Endothelial cell of umbilical vein (primary cell): ENCODE measurements around the gene ST8SIA6. TPM values are rescaled to one million over a fixed set of nuclear protein-coding genes. Genes with fewer than 3 reads are reported as not detected.
"Not testable (repeated sequence)": the region's sequence is repeated elsewhere in the genome, so short reads cannot be mapped to it uniquely, and the experiment has no call there.

Source experiments
- BruUV-seq: library from RNA; stranded (reverse); fragments of 400-500 nt; replicated peaks from 2 replicates; lab custom pipeline; 2021; lab: Mats Ljungman, UMichigan
- CTCF ChIA-PET: fragments of 300-600, 350-600 bp; sonication (Branson Sonifier 250); formaldehyde crosslinking; loops from one replicate; lab custom pipeline; 2021; ENCODE audit warnings: antibody characterized with exemption, inconsistent platforms; lab: Charles Lee
- POLR2A ChIA-PET: fragments of 300-600, 350-600 bp; sonication (Branson Sonifier 250); formaldehyde crosslinking; loops from one replicate; lab custom pipeline; 2021; ENCODE audit warnings: antibody characterized with exemption, inconsistent platforms; lab: Charles Lee
- DNase-seq: peaks from one replicate; pipeline ENCODE4 v3.0.0-alpha.2; 2011; ENCODE audit warnings: low read depth, low spot score
- FAIRE-seq: peaks from 2 replicates; lab custom pipeline; 2011; peaks lifted over from hg19 to GRCh38; lab: Jason Lieb, UNC
- H2AFZ ChIP-seq: 2 replicates; pipeline ENCODE4 v1.6.0; 2012; ENCODE audit warnings: low read depth, low read length, control low read depth, inconsistent platforms
- H3K27ac ChIP-seq: 2 replicates; pipeline ENCODE4 v1.5.1; 2011; ENCODE audit warnings: low read depth, mild to moderate bottlenecking, control low read depth, low read length, moderate library complexity; ENCODE audit not compliant: insufficient read depth
- H3K27me3 ChIP-seq, 2 experiments: 2 replicates each; pipeline versions ENCODE4 v1.6.0 to v1.6.1; 2011; ENCODE audit warnings: low read length in 2 of 2, mixed read lengths in 1 of 2; ENCODE audit not compliant: control insufficient read depth in 2 of 2, insufficient read depth in 2 of 2
- H3K36me3 ChIP-seq, 2 experiments: 2 replicates in 1 of 2; 3 replicates in 1 of 2; pipeline ENCODE4 v1.5.1; 2011; ENCODE audit warnings: low read length in 2 of 2, mild to moderate bottlenecking in 1 of 2, moderate library complexity in 1 of 2; ENCODE audit not compliant: control insufficient read depth in 2 of 2, insufficient read depth in 2 of 2; ENCODE audit errors: extremely low read depth in 1 of 2
- H3K4me1 ChIP-seq: 3 replicates; pipeline ENCODE4 v1.5.1; 2011; ENCODE audit warnings: mild to moderate bottlenecking, low read length; ENCODE audit not compliant: control insufficient read depth, insufficient read depth; ENCODE audit errors: extremely low read depth
- H3K4me2 ChIP-seq: 2 replicates; pipeline ENCODE4 v1.6.1; 2011; ENCODE audit warnings: low read length, control low read depth, mixed read lengths; ENCODE audit not compliant: insufficient read depth
- H3K4me3 ChIP-seq, 3 experiments: fragments of 200-600 bp in 1 of 3; sonication (generic), shearing (Covaris generic) in 1 of 3; replicated peaks in 1 of 3; 2 replicates each; pipeline ENCODE4 v1.5.1; 2011 to 2016; ENCODE audit warnings: control low read depth in 3 of 3, low read length in 3 of 3, mild to moderate bottlenecking in 2 of 3, inconsistent platforms in 1 of 3, low read depth in 1 of 3, moderate library complexity in 1 of 3; ENCODE audit not compliant: insufficient read depth in 1 of 3
- H3K79me2 ChIP-seq: 2 replicates; pipeline ENCODE4 v1.6.0; 2012; ENCODE audit warnings: low read length, inconsistent platforms; ENCODE audit not compliant: control insufficient read depth, insufficient read depth
- H3K9ac ChIP-seq: replicated peaks from 2 replicates; pipeline ENCODE3; 2011; ENCODE audit warnings: low read length, control low read depth; ENCODE audit not compliant: insufficient read depth; ENCODE audit errors: extremely low read depth
- H3K9me1 ChIP-seq: replicated peaks from 3 replicates; pipeline ENCODE4 v1.6.0; 2011; ENCODE audit warnings: mild to moderate bottlenecking, low read length; ENCODE audit not compliant: control insufficient read depth, insufficient read depth; ENCODE audit errors: extremely low read depth
- H3K9me3 ChIP-seq: replicated peaks from 2 replicates; pipeline ENCODE4 v1.5.1; 2012; ENCODE audit warnings: low read length, inconsistent platforms; ENCODE audit not compliant: control insufficient read depth, insufficient read depth
- H4K20me1 ChIP-seq: replicated peaks from 2 replicates; pipeline ENCODE3; 2011; ENCODE audit warnings: mild to moderate bottlenecking, low read length; ENCODE audit not compliant: control insufficient read depth, insufficient read depth; ENCODE audit errors: extremely low read depth
- CTCF ChIP-seq, 2 donors: IDR thresholded peaks; 1 replicate in 1 of 2; 2 replicates in 1 of 2; pipeline ENCODE4 v1.5.1; 2011; ENCODE audit warnings: low read length in 2 of 2, mild to moderate bottlenecking in 2 of 2, moderate library complexity in 2 of 2, control low read depth in 1 of 2, inconsistent platforms in 1 of 2, low read depth in 1 of 2; ENCODE audit not compliant: insufficient read depth in 1 of 2; ENCODE audit errors: extremely low read depth in 1 of 2
- EZH2 ChIP-seq: IDR thresholded peaks from 2 replicates; pipeline ENCODE4 v1.6.1; 2012; ENCODE audit warnings: borderline replicate concordance, low read depth, mild to moderate bottlenecking, moderate library complexity, low read length, inconsistent platforms; ENCODE audit not compliant: severe bottlenecking
- FOS ChIP-seq: IDR thresholded peaks from 2 replicates; pipeline ENCODE4 v1.6.1; 2011; ENCODE audit warnings: mild to moderate bottlenecking, low read length, moderate library complexity, borderline replicate concordance; ENCODE audit not compliant: insufficient read depth
- JUN ChIP-seq: IDR thresholded peaks from 2 replicates; pipeline ENCODE4 v1.6.1; 2011; ENCODE audit warnings: borderline replicate concordance, low read depth; ENCODE audit not compliant: insufficient read length, insufficient read depth
- MAX ChIP-seq: IDR thresholded peaks from 2 replicates; pipeline ENCODE4 v1.6.1; 2011; ENCODE audit not compliant: insufficient read depth, insufficient read length
- POLR2A ChIP-seq: IDR thresholded peaks from 2 replicates; pipeline ENCODE4 v1.6.1; 2012; ENCODE audit warnings: low read depth, mild to moderate bottlenecking, control low read depth, low read length
- POLR2AphosphoS5 ChIP-seq: IDR thresholded peaks from 2 replicates; pipeline ENCODE4 v1.6.1; 2012; ENCODE audit warnings: low read depth, mild to moderate bottlenecking, control low read depth, low read length, moderate library complexity; ENCODE audit not compliant: insufficient read depth
- dilution Hi-C: fragments of 300-500 bp; cut with MboI; formaldehyde crosslinking; loops from one replicate; pipeline ENCODE4 v1.15.0; 2019; ENCODE audit warnings: low sequenced_read_pairs; ENCODE audit not compliant: extremely low pct_ligation_motif_present
- intact Hi-C: fragments of 100-400 bp; cut with micrococcal nuclease; formaldehyde crosslinking; loops from one replicate; pipeline ENCODE4 v1.10.0; 2022
- polyA plus RNA-seq, 4 experiments: library from polyadenylated mRNA; depleted of rRNA in 3 of 4; stranded (reverse) in 3 of 4; unstranded in 1 of 4; fragments of >200 nt; gene quantifications; 2 replicates each; pipeline versions ENCODE4 v1.2.1 to v1.2.3, GENCODE V29; 2011 to 2012; ENCODE audit warnings: missing spikeins in 1 of 4
- total RNA-seq: library from RNA; stranded (reverse); gene quantifications from 2 replicates; pipeline ENCODE4 v1.2.3, GENCODE V29; 2021

The ST8SIA6 gene
- total and polyA plus RNA-seq, 2 donors (not counting 3 experiments of a cell fraction or from before 2014, with no cell fraction given): 0.40 to 0.51 TPM

- H3K36me3 ChIP-seq: no peaks in the 10 kb centered on the region
- H3K9me1 ChIP-seq: no peaks in the 10 kb centered on the region
- ChIA-PET POLR2A (no interaction called here), CTCF (no interaction called here)
- dilution Hi-C loops: no loop called here
- DNase-seq (no peak), FAIRE-seq (no peak)
- no peaks in the 10 kb centered on the region for H4K20me1 ChIP-seq
- H3K9ac ChIP-seq: no peak overlapping the region
- no peak overlapping the region for H3K4me3 ChIP-seq
- no peak overlapping the region for H3K4me2 ChIP-seq
- H3K27ac ChIP-seq: no peak overlapping the region
- no peaks in the 10 kb centered on the region for H3K79me2 ChIP-seq
- TF ChIP-seq FOS (no peak), POLR2A (no peak), JUN (no peak), POLR2AphosphoS5 (no peak), EZH2 (no peak), MAX (no peak), CTCF (IDR thresholded peaks at IDR 0.05; ENCODE audit: extremely low read depth in 1 of 2, insufficient read depth in 1 of 2, low read depth in 1 of 2, low read length in 2 of 2) (no peak)
- H3K9me3 ChIP-seq: no peaks in the 10 kb centered on the region
- no peaks in the 10 kb centered on the region for H3K4me1 ChIP-seq
- intact Hi-C loops: no loop called here
- no TSS peak for BruUV-seq
- H3K27me3 ChIP-seq: no peaks in the 10 kb centered on the region
- no peak overlapping the region for H2AFZ ChIP-seq
Measured at GRCh38 chr10:17326377-17326776, 128.0 kb downstream of the ST8SIA6 start.

GRCh38 chr10:17321957-17322356, 132.4 kb downstream of the ST8SIA6 start:
- H3K4me1 ChIP-seq, dilution Hi-C loops, H3K9me1 ChIP-seq, H3K9ac ChIP-seq, intact Hi-C loops, POLR2A ChIA-PET, FAIRE-seq, H3K27me3 ChIP-seq, H3K36me3 ChIP-seq, H3K79me2 ChIP-seq, H3K4me2 ChIP-seq, BruUV-seq, DNase-seq, CTCF ChIA-PET, H2AFZ ChIP-seq, H3K9me3 ChIP-seq, H3K27ac ChIP-seq, H3K4me3 ChIP-seq, H4K20me1 ChIP-seq: not testable (repeated sequence)
